DND-41 (cell line): Measurements from ENCODE around the gene TP73.
"Not testable (repeated sequence)": the region's sequence is repeated elsewhere in the genome, so short reads cannot be mapped to it uniquely, and the experiment has no call there.

Experiments used
- ATAC-seq: fragments of 200-7000 bp; cut with Tn5 transposase; 3 replicates; pipeline ENCODE4 v1.9.1; 2021; ENCODE audit warnings: low read depth; ENCODE audit not compliant: insufficient read depth
- DNase-seq: peaks from one replicate; pipeline ENCODE4 v3.0.0-alpha.2; 2020
- H2AFZ ChIP-seq: 2 replicates; pipeline ENCODE4 v1.6.0; 2012; ENCODE audit warnings: low read depth, low read length
- H3K27ac ChIP-seq: 2 replicates; pipeline ENCODE4 v1.5.1; 2012; ENCODE audit warnings: low read length, inconsistent platforms
- H3K27me3 ChIP-seq: fragments of 200-600 bp; sonication (generic); 2 replicates; pipeline ENCODE4 v1.6.0; 2012; ENCODE audit warnings: low read length, mild to moderate bottlenecking, inconsistent platforms; ENCODE audit not compliant: insufficient read depth, poor library complexity
- H3K36me3 ChIP-seq: 2 replicates; pipeline ENCODE4 v1.5.1; 2012; ENCODE audit warnings: low read length, inconsistent platforms; ENCODE audit not compliant: insufficient read depth
- H3K4me1 ChIP-seq: 2 replicates; pipeline ENCODE4 v1.5.1; 2012; ENCODE audit warnings: mild to moderate bottlenecking, low read length; ENCODE audit not compliant: insufficient read depth
- H3K4me2 ChIP-seq: 2 replicates; pipeline ENCODE4 v1.6.0; 2012; ENCODE audit warnings: mild to moderate bottlenecking, moderate library complexity, low read length, inconsistent platforms; ENCODE audit not compliant: insufficient read depth
- H3K4me3 ChIP-seq, 2 experiments: fragments of 200-600 bp in 1 of 2; shearing (Covaris generic) in 1 of 2; 2 replicates each; pipeline ENCODE4 v1.5.1; 2012 to 2016; ENCODE audit warnings: inconsistent platforms in 2 of 2, low read length in 2 of 2, mild to moderate bottlenecking in 2 of 2, low read depth in 1 of 2, moderate library complexity in 1 of 2
- H3K79me2 ChIP-seq: 2 replicates; pipeline ENCODE4 v1.6.0; 2012; ENCODE audit warnings: low read length, inconsistent platforms; ENCODE audit not compliant: insufficient read depth
- H3K9ac ChIP-seq: 2 replicates; pipeline ENCODE4 v1.6.0; 2012; ENCODE audit warnings: low read depth, mild to moderate bottlenecking, inconsistent platforms, low read length, moderate library complexity
- H3K9me3 ChIP-seq: 2 replicates; pipeline ENCODE4 v1.5.1; 2012; ENCODE audit warnings: low read length, moderate library complexity, mild to moderate bottlenecking, inconsistent platforms; ENCODE audit not compliant: insufficient read depth, severe bottlenecking
- H4K20me1 ChIP-seq: 2 replicates; pipeline ENCODE4 v1.6.0; 2012; ENCODE audit warnings: low read length; ENCODE audit not compliant: insufficient read depth
- EZH2 ChIP-seq: IDR thresholded peaks from 3 replicates; pipeline ENCODE4 v1.6.1; 2012; ENCODE audit warnings: borderline replicate concordance, low read depth, mild to moderate bottlenecking, moderate library complexity, low read length, inconsistent platforms; ENCODE audit not compliant: severe bottlenecking
- TF ChIP-seq, protein P1 (sequence below): IDR thresholded peaks from 2 replicates; pipeline ENCODE4 v1.5.1; 2012; ENCODE audit warnings: borderline replicate concordance, low read length, moderate library complexity, mild to moderate bottlenecking; ENCODE audit not compliant: poor library complexity, severe bottlenecking; ENCODE audit errors: extremely low read depth

Gene TP73

DNA sequence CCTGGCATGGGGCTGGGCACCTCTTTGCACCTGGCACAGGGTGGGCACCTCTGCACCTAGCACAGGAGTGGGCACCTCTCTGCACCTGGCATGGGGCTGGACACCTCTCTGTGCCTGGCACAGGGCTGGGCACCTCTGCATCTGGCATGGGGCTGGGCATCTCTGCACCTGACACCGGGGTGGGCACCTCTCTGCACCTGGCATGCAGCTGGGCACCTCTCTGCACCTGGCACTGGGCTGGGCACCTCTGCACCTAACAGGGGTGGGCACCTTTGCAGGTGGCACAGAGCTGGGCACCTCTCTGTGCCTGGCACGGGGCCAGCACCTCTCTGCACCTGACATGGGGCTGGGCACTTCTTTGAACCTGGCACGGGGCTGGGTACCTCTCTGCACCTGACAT, 70.5 kb downstream of the TP73 start:
- Histone ChIP-seq H3K36me3 (peaks cover 17% of the 10 kb centered on the region), H3K4me1 (no peaks in the 10 kb centered on the region), H2AFZ (no peak overlapping the region), H3K27me3 (no peaks in the 10 kb centered on the region), H3K79me2 (no peaks in the 10 kb centered on the region), H3K4me3 (no peak overlapping the region), H3K4me2 (no peak overlapping the region), H4K20me1 (peaks cover 22% of the 10 kb centered on the region), H3K9ac (no peak overlapping the region), H3K27ac (no peak overlapping the region), H3K9me3 (no peaks in the 10 kb centered on the region)
- ATAC-seq (no peak), DNase-seq (no peak)
- no peak for TF ChIP-seq EZH2
- TF ChIP-seq, protein P1, sequence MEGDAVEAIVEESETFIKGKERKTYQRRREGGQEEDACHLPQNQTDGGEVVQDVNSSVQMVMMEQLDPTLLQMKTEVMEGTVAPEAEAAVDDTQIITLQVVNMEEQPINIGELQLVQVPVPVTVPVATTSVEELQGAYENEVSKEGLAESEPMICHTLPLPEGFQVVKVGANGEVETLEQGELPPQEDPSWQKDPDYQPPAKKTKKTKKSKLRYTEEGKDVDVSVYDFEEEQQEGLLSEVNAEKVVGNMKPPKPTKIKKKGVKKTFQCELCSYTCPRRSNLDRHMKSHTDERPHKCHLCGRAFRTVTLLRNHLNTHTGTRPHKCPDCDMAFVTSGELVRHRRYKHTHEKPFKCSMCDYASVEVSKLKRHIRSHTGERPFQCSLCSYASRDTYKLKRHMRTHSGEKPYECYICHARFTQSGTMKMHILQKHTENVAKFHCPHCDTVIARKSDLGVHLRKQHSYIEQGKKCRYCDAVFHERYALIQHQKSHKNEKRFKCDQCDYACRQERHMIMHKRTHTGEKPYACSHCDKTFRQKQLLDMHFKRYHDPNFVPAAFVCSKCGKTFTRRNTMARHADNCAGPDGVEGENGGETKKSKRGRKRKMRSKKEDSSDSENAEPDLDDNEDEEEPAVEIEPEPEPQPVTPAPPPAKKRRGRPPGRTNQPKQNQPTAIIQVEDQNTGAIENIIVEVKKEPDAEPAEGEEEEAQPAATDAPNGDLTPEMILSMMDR, result no peak

DNA sequence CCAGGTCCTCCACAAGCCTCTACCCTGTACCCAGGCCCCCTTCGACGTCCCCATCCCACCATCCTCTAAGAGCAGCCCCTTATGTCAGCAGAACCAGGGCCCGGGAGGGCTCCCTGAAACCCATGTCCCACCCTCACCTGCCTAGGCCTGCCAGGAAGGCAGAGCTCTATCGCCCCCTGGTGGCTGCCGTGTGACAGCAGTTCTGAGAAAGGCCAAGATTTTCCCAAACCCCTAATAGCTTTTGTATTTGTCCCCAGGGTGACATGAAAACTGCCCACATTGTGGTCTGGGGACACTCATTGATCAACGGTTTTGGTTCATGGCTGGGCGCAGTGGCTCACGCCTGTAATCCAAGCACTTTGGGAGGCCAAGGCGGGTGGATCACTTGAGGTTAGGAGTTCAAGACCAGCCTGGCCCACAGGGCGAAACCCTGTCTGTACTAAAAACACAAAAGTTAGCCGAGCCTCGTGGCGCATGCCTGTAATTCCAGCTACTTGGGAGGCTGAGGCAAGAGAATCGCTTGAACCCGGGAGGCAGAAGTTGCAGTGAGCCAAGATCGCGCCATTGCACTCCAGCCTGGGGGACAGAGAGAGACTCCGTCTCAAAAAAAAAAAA, 72.2 kb downstream of the TP73 start:
- not testable (repeated sequence) for H3K27ac ChIP-seq, H3K9ac ChIP-seq, H2AFZ ChIP-seq, H3K9me3 ChIP-seq, H3K27me3 ChIP-seq, H3K4me3 ChIP-seq, H3K4me1 ChIP-seq, H3K4me2 ChIP-seq, H3K79me2 ChIP-seq
- DNase-seq (peak; percentile 71), ATAC-seq (peak; percentile 76)
- TF ChIP-seq, protein P1, result peak; percentile 93
- peaks cover 19% of the 10 kb centered on the region for H4K20me1 ChIP-seq
- H3K36me3 ChIP-seq, result peaks cover 28% of the 10 kb centered on the region

DNA sequence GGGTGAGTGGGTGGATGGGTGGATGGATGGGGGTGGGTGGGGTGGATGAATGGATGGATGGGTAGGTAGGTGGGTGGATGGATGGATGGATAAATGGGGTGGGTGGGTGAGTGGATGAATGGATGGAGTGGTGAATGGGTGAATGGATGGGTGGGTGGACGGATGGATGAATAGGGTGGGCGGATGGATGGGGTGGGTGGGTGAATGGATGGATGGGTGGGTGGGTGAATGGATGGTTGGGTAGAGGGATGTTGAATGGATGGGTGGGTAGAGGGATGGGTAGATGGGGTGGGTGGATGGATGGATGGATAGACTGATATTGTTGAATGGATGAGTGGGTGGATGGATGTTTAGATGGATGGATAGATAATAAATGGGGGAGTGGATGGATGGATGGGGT, 73.0 kb downstream of the TP73 start:
- no peak overlapping the region for H2AFZ ChIP-seq
- H3K27ac ChIP-seq, result no peak overlapping the region
- H3K4me2 ChIP-seq, result no peak overlapping the region
- no peak for DNase-seq
- no peak overlapping the region for H3K9ac ChIP-seq
- peaks cover 35% of the 10 kb centered on the region for H3K36me3 ChIP-seq
- no peaks in the 10 kb centered on the region for H3K27me3 ChIP-seq
- ATAC-seq, result no peak
- H3K9me3 ChIP-seq, result no peaks in the 10 kb centered on the region
- no peaks in the 10 kb centered on the region for H3K4me1 ChIP-seq
- no peaks in the 10 kb centered on the region for H3K79me2 ChIP-seq
- TF ChIP-seq, protein P1, result no peak
- no peak for TF ChIP-seq EZH2
- no peak overlapping the region for H3K4me3 ChIP-seq
- peaks cover 21% of the 10 kb centered on the region for H4K20me1 ChIP-seq
